Tongue (tissue), 2 donors: ENCODE results near the gene CALML5. TPM values are rescaled to one million over a fixed set of nuclear protein-coding genes. Genes with fewer than 3 reads are reported as not detected.
A peak's percentile ranks its signal among the peaks of the same experiment; 100 is the strongest.
"Not testable (repeated sequence)": the region's sequence is repeated elsewhere in the genome, so short reads cannot be mapped to it uniquely, and the experiment has no call there.

Experiments
- DNase-seq: peaks from one replicate; pipeline ENCODE4 v3.0.0-alpha.2; 2015
- total RNA-seq: library from RNA; depleted of rRNA; stranded (reverse); fragments of >200 nt; gene quantifications from one replicate; pipeline ENCODE4 v1.2.3, GENCODE V29; 2014

Gene CALML5
- total RNA-seq, 1 donor from 2014 or later: 0.41 TPM

DNA sequence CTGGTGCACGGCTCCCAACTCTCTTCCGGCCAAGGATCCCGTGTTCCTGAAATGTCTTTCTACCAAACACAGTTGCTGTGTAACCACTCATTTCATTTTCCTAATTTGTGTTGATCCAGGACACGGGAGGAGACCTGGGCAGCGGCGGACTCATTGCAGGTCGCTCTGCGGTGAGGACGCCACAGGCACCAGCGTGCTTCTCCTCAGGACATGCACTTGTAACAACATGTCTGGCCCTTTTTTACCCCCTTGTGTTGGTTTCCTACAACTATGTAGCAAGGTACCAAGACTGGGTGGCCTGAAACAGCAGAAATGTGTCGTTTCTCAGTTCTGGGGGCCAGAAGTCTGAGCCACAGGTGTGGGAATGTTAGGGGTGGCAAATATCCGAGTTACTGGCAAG lies 18.2 kb downstream of the CALML5 start:
- DNase-seq: no peak

DNA sequence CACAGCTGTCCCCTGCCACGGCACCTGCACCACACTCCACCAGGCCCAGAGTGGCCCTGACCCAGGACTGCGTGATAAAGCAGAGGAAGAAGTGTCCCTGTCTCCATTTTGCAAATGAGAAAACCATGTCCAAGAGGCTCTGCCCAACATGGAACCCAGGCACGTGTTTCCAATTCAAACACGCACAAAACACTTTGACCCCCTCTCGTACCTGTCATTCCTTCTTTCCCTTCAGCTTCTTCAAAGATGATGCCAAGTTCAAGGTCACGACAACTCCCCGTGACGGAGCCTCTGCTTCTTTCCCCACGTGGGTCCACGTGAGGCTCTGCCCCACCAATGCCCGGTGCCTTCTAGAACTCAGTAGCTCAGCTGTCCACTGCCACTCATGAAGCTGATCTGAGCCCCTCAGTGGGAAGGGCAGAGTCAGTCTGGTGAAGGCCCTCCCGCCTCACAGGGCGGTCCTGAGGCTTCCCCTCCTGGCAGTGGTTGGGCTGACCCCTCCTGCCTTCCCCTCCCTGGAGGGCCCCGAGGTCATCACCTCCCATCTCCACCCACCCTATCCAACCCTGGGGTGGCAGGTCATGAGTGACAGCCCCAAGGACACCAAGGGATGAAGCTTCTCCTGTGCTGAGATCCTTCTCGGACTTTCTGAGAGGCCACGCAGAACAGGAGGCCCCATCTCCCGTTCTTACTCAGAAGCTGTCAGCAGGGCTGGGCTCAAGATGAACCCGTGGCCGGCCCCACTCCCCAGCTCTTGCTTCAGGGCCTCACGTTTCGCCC lies 19.0 kb downstream of the CALML5 start:
- DNase-seq: peak; percentile 56

DNA sequence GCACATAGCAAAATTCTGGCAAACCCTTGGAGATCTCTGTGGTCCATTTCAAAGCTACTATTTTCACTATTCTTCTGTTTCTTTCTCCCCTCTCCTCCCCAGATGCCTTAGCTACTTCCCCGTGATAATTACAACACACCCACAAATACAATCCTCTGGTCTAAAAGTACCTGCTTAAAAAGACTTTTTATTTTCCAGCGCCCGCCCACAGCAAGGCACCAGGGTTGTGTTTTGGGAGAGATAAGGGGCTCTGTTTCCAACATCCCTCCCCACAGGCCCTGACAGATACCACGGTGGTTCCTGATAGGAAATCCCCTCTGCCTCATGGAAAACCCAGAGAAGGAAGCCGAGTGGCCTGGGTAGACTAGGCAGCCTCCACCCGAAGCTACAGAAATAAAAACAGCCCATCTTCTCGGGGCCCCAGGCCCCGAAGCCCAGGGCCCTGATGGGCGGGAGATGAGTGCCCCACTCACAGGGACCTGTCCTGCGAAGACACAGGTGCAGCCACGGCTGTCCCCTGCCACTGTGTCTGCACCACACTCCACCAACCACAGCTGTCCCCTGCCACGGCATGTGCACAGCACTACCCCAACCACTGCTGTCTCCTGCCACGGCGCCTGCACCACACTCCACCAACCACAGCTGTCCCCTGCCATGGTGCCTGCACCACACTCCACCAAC lies 19.7 kb downstream of the CALML5 start:
- no peak for DNase-seq

DNA sequence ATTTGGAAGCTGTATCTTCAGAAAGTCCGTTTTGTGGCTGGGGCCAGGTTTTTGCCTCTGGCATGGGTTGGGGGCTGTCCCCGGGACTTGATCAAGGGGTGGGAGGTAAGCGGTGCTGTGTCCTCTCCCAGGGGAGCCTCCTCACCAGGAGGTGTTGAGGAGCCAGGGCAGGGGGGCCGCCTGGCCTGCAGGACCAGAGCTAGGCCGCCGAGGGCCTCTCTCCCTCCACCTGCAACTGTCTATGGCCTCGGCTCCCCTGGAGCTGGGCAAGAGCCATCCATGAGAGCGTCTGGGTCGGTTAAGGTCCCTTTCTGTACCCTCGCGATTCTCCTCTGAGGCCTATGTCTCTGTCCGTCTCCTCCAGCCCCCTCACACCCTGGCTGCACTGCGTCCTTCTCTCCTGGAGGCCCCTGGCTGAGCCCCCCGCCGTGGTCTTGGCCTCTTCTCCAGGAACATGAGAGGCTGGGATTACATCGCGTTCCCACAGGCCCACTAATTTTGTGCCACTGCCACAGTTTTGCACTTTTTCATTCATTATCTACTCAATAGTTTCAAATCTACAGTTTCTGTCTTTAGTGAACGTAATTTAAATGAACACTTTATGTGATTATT lies 20.6 kb downstream of the CALML5 start:
- DNase-seq: no peak

DNA sequence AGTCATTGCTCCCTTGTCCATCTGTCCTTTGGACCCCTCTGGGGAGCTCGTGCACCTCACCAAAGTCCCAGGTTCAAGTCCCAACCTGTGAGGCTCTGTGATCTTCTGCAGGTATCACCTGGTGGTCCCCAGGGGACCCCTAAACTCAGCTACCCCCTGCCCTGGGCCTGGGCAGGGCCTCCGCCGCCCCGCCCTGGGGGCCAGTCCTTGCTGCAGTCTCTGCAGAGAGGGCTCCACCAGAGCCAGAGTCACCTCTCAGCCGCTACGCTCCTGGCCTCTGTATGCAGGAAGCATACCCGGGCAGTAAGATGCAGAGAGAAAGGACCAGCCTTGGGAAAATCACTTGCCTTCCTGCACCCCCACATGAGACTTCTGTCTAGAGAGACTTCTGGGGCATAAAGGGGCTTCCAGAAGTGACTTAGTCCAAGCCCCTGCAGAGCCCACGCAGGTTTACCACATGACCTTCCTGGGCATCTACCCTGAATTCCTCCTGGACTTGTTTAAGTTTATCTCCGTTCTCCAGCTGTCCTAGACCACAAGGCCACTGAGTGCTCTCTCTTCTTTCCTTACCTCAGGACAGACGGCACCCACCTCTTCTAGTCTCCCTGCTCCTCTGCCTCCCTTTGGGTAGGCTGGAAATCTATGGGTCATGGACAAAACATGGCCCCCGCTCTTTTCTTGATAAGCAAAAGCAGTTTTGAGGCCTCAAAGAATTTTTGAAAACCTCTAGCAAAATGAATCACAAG lies 21.2 kb downstream of the CALML5 start:
- DNase-seq: no peak

DNA sequence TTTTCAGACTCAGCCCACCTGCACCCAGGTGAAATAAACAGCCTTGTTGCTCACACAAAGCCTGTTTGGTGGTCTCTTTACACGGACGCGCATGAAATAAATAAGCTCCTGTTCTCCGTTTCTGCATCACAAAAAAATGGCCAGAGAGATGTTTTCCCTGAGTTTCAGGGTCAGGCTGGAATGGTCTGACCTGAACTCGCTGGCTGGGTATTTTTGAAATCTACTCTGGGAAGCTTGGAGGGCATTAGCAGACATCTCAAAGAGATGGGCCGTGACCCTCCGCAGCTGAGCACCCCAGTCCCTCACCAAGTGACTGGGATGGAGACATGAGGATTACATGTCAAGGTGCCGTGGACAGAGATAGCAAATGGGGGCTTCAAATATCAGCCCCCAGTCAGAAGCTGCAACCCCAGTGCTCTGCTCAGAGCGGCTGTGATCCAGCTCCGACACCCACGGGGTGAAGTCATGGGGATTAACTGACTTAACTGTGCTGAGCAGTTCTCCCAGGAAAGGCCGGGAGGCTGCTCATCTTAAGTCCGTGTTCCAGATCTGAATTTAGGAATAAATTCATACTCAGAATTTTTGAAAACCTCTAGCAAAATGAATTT lies 22.3 kb downstream of the CALML5 start:
- DNase-seq: peak; percentile 73

DNA sequence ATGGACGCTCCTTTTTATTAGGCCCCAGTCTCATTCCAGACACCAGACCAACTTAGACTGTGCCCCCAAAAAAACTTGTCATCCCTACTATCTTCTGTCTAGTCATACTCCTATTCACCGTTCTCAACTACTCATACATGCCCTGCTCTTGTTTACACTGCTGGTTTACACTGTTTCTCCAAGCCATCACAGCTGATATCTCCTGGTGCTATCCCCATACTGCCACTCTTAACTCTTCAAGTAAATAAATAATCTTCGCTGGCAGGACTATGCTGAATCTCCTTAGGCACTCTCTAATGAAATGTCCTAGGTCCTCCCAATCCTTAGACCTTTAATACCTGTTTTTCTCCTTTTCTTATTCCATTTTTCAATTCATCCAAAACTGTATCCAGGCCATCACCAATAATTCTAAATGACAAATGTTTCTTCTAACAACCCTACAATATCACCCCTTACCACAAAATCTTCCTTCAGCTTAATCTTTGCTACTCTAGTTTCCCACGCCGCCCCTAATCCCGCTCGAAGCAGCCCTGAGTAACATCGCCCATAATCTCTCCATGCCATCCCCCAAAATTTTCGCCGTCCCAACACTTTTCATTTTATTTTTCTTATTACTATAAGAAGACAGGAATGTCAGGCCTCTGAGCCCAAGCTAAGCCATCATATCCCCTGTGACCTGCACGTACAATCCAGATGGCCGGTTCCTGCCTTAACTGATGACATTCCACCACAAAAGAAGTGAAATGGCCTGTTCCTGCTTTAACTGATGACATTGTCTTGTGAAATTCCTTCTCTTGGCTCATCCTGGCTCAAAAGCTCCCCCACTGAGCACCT lies 23.2 kb downstream of the CALML5 start:
- DNase-seq: not testable (repeated sequence)

DNA sequence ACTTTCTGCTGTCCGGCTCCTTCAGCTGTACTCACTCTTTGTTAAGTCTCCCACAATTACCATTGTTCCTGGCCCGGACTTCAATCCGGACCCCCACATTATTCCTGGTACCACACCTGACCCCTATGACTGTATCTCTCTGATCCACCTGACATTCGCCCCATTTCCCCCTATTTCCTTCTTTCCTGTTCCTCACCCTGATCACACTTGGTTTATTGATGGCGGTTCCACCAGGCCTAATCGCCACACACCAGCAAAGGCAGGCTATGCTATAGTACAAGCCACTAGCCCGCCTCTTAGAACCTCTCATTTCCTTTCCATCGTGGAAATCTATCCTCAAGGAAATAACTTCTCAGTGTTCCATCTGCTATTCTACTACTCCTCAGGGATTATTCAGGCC lies 24.3 kb downstream of the CALML5 start:
- DNase-seq: not testable (repeated sequence)

DNA sequence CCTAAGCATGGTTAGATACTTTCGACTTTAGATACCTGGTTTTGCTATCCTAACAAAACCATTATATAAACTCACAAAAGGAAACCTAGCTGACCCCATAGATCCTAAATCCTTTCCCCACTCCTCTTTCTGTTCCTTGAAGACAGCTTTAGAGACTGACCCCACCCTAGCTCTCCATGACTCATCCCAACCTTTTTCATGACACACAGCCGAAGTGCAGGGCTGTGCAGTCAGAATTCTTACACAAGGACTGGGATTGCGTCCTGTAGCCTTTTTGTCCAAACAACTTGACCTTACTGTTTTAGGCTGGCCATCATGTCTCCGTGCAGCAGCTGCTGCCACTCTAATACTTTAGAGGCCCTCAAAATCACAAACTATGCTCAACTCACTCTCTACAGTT lies 24.7 kb downstream of the CALML5 start:
- not testable (repeated sequence) for DNase-seq

DNA sequence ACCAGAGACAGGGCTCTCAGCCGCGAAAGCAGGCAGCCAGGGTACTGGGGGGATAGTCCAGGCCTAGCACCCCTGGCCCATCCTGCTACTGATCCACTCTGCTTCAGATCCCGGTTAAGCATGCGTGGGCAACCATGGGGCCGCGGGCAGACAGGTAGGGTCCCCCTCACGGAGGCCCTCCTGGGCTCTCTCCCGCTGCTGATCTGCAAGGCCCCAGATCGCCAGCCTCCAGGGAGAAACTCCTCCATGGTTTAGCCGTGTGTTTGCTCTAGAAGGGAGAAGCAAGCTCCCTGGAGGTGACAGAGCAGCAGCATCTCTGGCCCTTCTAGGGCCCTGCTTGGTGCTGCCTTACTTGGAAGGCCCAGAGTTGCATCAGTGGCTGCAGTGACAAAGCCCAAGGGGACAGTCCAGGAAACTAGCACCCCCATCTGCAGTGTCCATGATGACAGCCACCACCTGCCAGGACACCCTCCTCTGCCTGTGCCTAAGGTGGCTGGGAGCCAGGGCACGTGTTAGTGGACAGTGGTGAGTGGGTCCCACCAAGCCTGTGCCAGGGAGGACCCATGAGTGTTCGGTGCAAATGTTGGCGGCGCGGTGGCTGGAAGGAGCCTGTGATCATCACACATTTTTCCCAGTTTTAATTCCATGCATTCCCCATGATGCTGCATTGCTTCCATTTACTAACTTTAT lies 29.2 kb downstream of the CALML5 start:
- no peak for DNase-seq

DNA sequence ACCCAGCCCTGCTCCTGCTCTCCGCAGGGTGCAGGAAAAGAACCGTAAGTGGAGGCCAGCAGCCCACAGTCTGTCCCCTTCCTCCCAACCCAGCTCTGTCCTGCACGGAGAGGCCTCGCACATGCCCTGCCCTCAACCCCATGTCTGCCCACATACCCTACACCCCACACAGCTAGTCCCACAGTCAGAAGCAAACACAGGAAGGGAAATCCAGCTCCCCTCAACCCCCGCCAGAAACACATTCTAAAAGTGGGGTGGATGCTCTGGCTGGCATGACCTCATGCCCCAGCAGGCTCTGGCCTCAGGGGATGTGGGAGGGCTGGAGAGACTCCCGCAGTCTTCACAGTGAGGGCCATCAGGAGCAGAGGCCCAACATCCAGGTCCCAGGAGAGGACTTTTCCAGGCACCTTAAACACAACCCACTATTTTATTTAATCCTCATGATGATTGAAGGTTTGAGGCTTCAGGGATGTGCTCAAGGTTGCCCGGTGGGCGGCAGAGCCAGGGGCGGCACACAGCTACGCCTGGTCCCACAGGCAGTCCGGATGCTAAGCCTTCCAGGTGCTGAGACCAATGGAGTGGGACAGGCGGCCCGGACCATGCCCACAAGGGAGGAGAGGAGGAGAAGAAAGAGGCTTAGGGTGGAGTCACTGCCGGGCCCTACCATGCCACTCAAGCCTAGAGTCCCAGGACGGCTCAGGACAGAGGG lies 29.9 kb downstream of the CALML5 start:
- DNase-seq: no peak

DNA sequence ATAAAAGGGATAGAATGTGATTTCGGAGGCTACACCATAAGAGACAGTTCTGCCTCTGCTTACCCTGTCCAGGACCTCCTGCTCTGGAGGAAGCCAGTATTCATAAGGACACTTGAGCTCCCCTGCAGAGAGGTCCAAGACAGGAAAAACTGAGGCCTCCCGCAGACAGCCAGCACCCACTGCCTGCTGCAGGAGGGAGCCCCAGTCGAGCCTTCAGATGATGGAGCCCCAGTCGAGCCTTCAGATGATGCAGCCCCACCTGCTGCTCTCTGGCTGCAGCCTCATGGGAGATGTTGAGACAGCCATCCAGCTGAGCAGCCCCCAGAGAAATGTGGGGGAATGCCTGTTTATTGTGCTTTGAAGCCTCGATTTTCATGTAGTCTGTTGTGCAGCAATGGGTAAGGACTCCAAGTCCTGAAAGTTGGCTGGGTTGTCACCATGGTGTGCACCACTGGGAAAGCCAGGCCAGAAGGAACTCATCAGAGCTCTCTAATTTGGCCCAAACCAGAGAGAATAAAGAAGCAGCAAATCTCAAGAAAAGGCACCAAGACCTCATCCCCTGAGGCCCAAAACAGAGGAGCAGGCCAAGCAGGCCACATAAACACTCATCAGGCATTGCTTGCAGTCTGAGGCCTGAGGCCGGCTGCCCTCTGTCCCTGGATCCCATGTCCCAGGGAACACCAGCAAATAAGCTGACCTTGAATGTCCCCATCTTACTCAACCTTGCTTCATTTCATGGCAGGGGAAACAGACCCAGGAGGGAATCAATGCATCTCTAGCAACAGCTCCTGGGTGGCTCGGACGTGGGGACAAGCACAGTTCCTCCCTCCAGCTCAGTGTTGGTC lies 30.9 kb downstream of the CALML5 start:
- DNase-seq: no peak

DNA sequence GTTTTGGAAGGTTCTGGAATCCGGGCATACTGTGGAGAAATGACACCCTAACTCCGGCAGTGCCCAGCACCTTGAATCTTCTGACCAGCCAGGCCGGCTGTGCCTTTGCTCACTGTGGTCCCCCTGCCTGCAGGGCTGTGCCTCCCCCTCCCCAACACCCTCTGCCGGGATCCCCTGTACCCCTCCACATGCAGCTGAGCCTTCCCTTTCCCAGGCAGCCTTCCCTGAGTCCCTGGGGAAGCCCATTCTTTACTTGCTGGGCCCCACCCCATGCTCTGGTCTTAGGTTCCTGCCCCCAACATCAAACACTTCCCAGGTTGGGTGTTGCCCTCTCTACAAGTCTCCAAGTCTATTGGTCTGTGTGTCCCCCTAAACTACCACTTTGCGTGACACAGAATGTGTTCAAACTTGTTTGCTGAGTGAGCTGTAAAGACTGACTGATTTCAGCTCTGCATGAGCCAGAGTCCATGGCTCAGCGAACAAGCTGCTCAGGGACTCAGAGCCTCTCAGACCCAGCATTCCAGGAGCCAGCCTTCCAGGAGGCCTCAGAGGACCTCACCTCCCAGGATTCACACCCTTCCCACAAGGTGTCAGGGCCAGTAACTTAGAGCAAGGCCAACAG lies 31.6 kb downstream of the CALML5 start:
- DNase-seq: no peak

DNA sequence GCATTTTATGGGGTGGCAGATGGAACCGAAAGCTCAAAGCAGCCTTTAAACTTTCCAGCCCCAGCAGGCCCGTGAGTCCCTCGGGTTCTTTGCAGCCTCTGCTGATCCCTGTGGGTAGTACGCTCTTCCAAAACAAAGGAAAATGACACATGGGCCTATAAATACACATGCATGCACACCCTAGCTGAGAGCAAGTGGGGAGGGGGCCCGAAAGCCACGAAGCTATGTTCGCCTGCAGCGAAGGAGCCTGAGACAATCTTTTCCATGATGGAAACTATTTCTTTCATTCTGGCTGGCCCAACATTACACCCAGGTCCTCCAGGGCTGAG lies 32.2 kb downstream of the CALML5 start:
- DNase-seq: peak; percentile 77

DNA sequence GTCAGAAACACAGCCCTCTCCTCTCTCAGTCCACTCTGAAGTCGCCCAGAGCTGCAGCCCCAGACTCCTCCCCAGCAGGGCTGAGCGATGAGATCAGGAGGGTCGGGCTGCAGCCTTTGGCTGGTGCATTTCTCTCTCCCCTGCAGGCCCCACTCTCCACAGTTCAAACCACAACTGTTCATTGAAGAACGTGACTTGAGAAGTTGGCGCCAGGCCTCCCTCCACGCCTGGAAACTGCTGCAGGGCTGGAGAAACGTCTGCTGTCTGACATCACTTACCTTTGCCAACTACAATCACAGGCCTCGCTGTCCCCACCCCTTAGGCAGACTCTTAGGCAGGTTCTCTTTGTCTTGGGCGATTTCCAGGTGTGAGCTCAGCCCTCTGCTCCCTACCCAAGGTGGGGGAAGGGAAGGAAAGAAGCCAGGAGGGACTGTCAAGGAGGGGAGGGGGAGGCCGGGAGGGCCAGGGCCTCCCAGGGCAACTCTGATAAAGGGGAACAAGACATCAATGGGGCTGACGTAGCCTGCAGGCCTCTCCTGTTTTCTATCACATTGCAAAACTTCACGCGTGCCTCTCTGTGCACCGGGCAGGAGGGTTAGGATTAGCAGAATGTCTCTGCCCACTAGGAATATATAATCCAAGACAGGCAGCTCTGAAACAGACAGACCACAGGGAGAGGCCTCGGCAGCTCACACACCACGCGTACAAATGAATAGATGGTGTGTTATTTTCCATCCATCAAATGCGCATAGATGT lies 32.7 kb downstream of the CALML5 start:
- peak; percentile 97 for DNase-seq

DNA sequence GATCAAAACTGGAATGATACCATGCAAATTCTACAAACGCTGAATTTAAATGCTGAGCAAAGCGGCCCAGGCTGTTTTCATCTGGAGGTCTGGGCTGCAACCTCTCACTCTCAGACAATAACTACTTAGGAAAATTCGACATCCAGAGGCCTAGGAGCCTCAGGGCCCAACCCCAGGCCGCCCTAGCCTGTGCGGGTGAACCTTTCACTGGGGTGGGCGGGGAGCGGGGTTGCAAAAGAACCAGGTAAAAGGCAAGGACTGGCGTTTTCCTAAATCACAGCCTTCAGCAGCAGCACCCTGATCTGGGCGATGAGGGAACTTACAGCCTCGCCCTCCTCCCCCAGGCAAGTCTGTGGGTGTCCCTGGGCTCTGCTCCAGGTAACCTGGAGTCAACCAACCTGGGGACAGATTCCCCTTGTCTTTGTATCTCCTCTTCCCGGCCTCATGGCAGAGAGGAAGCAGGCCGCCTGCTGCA lies 33.4 kb downstream of the CALML5 start:
- DNase-seq: no peak

DNA sequence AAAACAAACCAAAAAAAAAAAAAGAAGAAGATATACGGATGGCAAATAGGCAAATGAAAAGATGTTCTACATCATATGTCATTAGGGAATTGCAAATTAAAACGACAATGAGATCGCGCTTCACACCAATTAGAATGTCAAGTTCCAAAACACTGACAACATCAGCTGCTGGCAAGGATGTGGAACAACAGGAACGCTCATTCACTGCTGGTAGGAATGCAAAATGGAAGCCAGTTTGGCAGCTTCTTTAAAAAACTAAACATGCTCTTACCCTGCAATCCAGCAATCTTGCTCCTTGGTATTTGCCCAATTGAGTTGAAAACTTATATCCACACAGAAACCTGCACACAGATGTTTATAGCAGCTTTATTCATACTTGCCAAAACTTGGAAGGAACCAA lies 34.8 kb downstream of the CALML5 start:
- DNase-seq: peak; percentile 79

DNA sequence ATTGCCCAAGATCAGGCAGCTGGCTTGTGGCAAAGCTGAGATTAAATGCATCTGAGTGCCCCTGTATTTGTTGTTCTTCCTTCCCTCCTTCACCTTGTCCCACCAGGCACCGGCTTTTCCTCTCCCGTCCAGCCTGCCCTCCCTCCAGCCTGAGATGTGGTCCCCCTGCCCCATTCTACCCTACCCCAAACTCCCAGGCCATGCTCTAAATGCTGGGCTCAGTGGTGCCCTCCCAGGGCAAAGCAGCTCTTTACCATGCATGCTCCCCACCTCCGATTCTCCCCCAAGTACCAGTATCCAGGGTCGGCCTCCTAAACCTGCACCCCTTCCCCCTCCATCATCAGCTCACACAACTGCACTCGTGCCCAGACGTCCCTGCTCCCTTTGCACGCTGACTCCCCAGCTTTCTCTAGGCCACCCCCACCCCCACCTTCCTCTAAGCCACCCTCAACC lies 36.5 kb downstream of the CALML5 start:
- DNase-seq: no peak
